WTC11 (cell line): ENCODE measurements around the gene IPPK. TPM values are rescaled to one million over a fixed set of nuclear protein-coding genes. Genes with fewer than 3 reads are reported as not detected.

Experiments used
- ATAC-seq: fragments of 200-7000 bp; cut with Tn5 transposase; 2 replicates; pipeline ENCODE4 v1.10.0; 2021; ENCODE audit warnings: mild to moderate bottlenecking, moderate library complexity
- CTCF ChIA-PET: fragments of 300-600 bp; sonication (Branson Sonifier 250); formaldehyde crosslinking; loops from one replicate; lab custom pipeline; 2021; ENCODE audit warnings: antibody characterized with exemption; lab: Charles Lee
- POLR2A ChIA-PET: fragments of 350-600 bp; sonication (Branson Sonifier 250); formaldehyde crosslinking; loops from one replicate; lab custom pipeline; 2021; ENCODE audit warnings: antibody characterized with exemption; lab: Charles Lee
- DNase-seq: peaks from one replicate; pipeline ENCODE4 v3.0.0; 2021; ENCODE audit warnings: low spot score
- H3K27ac Mint-ChIP-seq: 2 replicates; pipeline ENCODE4 v1.8.0; 2021; ENCODE audit warnings: mixed read lengths
- H3K27me3 Mint-ChIP-seq: 2 replicates; pipeline ENCODE4 v1.8.0; 2021; ENCODE audit warnings: low read depth, mild to moderate bottlenecking, moderate library complexity, mixed read lengths
- H3K36me3 Mint-ChIP-seq: 2 replicates; pipeline ENCODE4 v1.8.0; 2021; ENCODE audit warnings: mixed read lengths
- H3K4me1 Mint-ChIP-seq: 2 replicates; pipeline ENCODE4 v1.8.0; 2022; ENCODE audit warnings: mixed read lengths
- H3K4me3 Mint-ChIP-seq: 2 replicates; pipeline ENCODE4 v1.8.0; 2021; ENCODE audit warnings: mild to moderate bottlenecking, moderate library complexity, mixed read lengths
- H3K9me3 Mint-ChIP-seq: 2 replicates; pipeline ENCODE4 v1.8.0; 2021; ENCODE audit warnings: mixed read lengths
- ATF1 ChIP-seq: sonication (generic); formaldehyde crosslinking; IDR thresholded peaks from 2 replicates; pipeline ENCODE4 v1.8.1; 2023; ENCODE audit warnings: mild to moderate bottlenecking, moderate library complexity, missing genetic modification reagents
- CBFB ChIP-seq: sonication (generic); formaldehyde crosslinking; IDR thresholded peaks from 2 replicates; pipeline ENCODE4 v1.8.1; 2022; ENCODE audit warnings: mild to moderate bottlenecking, low read depth, missing genetic modification reagents
- ESRRA ChIP-seq: sonication (generic); formaldehyde crosslinking; IDR thresholded peaks from 2 replicates; pipeline ENCODE4 v1.8.1; 2022; ENCODE audit warnings: mild to moderate bottlenecking, missing genetic modification reagents, borderline replicate concordance
- GRHL2 ChIP-seq: fragments of 250-450 bp; sonication (Bioruptor Pico); IDR thresholded peaks from 2 replicates; pipeline ENCODE4 v1.8.0; 2022; ENCODE audit warnings: mild to moderate bottlenecking, moderate library complexity; ENCODE audit not compliant: insufficient replicate concordance, severe bottlenecking
- JAZF1 ChIP-seq: fragments of 250-450 bp; sonication (Bioruptor Pico); IDR thresholded peaks from 2 replicates; pipeline ENCODE4 v1.9.0; 2021; ENCODE audit warnings: moderate library complexity, mild to moderate bottlenecking, inconsistent platforms
- JUN ChIP-seq: sonication (generic); formaldehyde crosslinking; IDR thresholded peaks from 2 replicates; pipeline ENCODE4 v1.8.0; 2023; ENCODE audit warnings: mild to moderate bottlenecking, missing genetic modification reagents
- RORB ChIP-seq: fragments of 250-450 bp; sonication (Bioruptor Pico); IDR thresholded peaks from 2 replicates; pipeline ENCODE4 v1.9.0; 2021; ENCODE audit warnings: mild to moderate bottlenecking
- SMAD3 ChIP-seq: sonication (generic); formaldehyde crosslinking; IDR thresholded peaks from 2 replicates; pipeline ENCODE4 v1.8.0; 2022; ENCODE audit warnings: missing genetic modification reagents, mild to moderate bottlenecking, borderline replicate concordance
- SMAD4 ChIP-seq: sonication (generic); formaldehyde crosslinking; IDR thresholded peaks from 2 replicates; pipeline ENCODE4 v1.8.0; 2022; ENCODE audit warnings: mild to moderate bottlenecking, missing genetic modification reagents
- SOX15 ChIP-seq: fragments of 250-450 bp; sonication (Bioruptor Pico); IDR thresholded peaks from 2 replicates; pipeline ENCODE4 v1.9.0; 2021; ENCODE audit warnings: mild to moderate bottlenecking
- TP53 ChIP-seq: sonication (generic); formaldehyde crosslinking; IDR thresholded peaks from 2 replicates; pipeline ENCODE4 v1.8.1; 2023; ENCODE audit warnings: mild to moderate bottlenecking, missing genetic modification reagents
- ZNF263 ChIP-seq: sonication (generic); formaldehyde crosslinking; IDR thresholded peaks from 2 replicates; pipeline ENCODE4 v1.8.1; 2022; ENCODE audit warnings: low read depth, mild to moderate bottlenecking, moderate library complexity, missing genetic modification reagents
- total RNA-seq: library from RNA; stranded (reverse); gene quantifications from 3 replicates; pipeline ENCODE4 v1.2.3, GENCODE V29; 2021
- TF ChIP-seq, protein P1 (sequence below): sonication (generic); formaldehyde crosslinking; IDR thresholded peaks from 2 replicates; pipeline ENCODE4 v1.8.1; 2023; ENCODE audit warnings: mild to moderate bottlenecking, missing genetic modification reagents, borderline replicate concordance
- TF ChIP-seq, protein P2 (sequence below): fragments of 250-450 bp; sonication (Bioruptor Pico); IDR thresholded peaks from 2 replicates; pipeline ENCODE4 v2.1.2; 2022; ENCODE audit warnings: mild to moderate bottlenecking, moderate library complexity
- TF ChIP-seq, protein P3 (sequence below): fragments of 250-450 bp; sonication (Bioruptor Pico); conservative IDR thresholded peaks from 2 replicates; pipeline ENCODE4 v1.9.0; 2021; ENCODE audit warnings: mild to moderate bottlenecking
- TF ChIP-seq, protein P4 (sequence below): sonication (generic); formaldehyde crosslinking; IDR thresholded peaks from 2 replicates; pipeline ENCODE4 v1.8.0; 2022; ENCODE audit warnings: missing genetic modification reagents
- TF ChIP-seq, protein P5 (sequence below): sonication (generic); formaldehyde crosslinking; IDR thresholded peaks from 2 replicates; pipeline ENCODE4 v1.8.0; 2022; ENCODE audit warnings: mild to moderate bottlenecking, missing genetic modification reagents

Gene IPPK
- total RNA-seq, 1 experiment from 2014 or later, result 8.6 TPM

DNA sequence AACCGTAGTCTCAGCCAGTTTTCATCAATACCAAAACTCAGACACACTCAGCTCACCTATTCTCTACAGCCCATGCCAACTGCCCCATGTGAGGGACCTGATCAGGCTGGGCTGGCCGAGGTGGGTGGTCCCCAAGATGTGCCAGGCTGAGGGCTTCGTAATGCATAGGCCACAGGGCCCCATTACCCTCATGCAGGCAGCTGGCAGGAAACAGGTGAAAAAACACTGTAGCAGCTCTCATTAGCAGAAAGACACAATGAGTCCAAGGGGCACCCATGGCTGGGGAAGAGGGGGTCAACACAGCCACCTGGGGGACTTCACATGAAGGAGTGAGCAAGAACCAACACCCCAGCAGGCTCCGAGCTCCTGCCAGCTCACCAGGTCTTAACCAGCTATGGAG lies 8.2 kb downstream of the IPPK start (continued):
- TF ChIP-seq SMAD4, result no peak
- TF ChIP-seq RORB (CRISPR knock-in tag), result no peak
- no peak for TF ChIP-seq CBFB (CRISPR knock-in tag)
- TF ChIP-seq, protein P1, sequence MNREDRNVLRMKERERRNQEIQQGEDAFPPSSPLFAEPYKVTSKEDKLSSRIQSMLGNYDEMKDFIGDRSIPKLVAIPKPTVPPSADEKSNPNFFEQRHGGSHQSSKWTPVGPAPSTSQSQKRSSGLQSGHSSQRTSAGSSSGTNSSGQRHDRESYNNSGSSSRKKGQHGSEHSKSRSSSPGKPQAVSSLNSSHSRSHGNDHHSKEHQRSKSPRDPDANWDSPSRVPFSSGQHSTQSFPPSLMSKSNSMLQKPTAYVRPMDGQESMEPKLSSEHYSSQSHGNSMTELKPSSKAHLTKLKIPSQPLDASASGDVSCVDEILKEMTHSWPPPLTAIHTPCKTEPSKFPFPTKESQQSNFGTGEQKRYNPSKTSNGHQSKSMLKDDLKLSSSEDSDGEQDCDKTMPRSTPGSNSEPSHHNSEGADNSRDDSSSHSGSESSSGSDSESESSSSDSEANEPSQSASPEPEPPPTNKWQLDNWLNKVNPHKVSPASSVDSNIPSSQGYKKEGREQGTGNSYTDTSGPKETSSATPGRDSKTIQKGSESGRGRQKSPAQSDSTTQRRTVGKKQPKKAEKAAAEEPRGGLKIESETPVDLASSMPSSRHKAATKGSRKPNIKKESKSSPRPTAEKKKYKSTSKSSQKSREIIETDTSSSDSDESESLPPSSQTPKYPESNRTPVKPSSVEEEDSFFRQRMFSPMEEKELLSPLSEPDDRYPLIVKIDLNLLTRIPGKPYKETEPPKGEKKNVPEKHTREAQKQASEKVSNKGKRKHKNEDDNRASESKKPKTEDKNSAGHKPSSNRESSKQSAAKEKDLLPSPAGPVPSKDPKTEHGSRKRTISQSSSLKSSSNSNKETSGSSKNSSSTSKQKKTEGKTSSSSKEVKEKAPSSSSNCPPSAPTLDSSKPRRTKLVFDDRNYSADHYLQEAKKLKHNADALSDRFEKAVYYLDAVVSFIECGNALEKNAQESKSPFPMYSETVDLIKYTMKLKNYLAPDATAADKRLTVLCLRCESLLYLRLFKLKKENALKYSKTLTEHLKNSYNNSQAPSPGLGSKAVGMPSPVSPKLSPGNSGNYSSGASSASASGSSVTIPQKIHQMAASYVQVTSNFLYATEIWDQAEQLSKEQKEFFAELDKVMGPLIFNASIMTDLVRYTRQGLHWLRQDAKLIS (CRISPR knock-in tag), result no peak
- TF ChIP-seq ATF1 (CRISPR knock-in tag), result no peak
- no peak for TF ChIP-seq TP53
- no peak for TF ChIP-seq ZNF263 (CRISPR knock-in tag)
- TF ChIP-seq, protein P2, sequence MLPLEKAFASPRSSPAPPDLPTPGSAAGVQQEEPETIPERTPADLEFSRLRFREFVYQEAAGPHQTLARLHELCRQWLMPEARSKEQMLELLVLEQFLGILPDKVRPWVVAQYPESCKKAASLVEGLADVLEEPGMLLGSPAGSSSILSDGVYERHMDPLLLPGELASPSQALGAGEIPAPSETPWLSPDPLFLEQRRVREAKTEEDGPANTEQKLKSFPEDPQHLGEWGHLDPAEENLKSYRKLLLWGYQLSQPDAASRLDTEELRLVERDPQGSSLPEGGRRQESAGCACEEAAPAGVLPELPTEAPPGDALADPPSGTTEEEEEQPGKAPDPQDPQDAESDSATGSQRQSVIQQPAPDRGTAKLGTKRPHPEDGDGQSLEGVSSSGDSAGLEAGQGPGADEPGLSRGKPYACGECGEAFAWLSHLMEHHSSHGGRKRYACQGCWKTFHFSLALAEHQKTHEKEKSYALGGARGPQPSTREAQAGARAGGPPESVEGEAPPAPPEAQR (CRISPR knock-in tag), result no peak
- no peak for TF ChIP-seq GRHL2 (CRISPR knock-in tag)
- no peak for TF ChIP-seq JAZF1 (CRISPR knock-in tag)
- TF ChIP-seq, protein P3, sequence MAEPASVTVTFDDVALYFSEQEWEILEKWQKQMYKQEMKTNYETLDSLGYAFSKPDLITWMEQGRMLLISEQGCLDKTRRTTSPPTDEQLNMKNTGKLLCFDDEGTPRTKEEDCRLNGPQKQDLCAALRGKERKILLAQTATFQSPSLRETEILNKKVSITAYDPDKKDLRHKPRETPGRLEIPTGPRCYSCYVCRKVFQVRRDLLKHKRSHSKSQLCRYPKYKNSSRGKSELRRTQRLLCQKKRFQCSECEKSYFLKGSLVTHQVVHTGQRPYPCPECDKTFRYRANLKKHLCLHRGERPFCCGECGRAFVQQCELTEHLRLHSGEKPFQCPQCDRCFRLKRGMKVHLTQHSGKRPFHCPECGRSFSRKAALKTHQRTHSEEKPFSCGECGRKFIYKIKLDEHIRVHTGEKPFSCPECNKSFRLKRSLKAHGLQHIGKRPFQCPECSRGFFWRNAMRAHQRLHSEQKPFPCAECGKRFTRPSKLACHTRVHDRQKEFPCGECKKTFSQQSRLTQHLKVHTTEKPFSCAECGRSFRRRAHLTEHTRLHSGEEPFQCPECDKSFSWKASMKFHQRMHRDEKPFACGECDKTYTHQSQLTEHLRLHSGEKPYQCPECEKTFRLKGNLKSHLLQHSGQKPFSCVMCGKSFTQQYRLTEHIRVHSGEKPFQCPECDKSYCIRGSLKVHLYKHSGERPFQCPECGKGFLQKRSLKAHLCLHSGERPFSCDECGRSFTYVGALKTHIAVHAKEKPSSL (CRISPR knock-in tag), result no peak
- TF ChIP-seq, protein P4, sequence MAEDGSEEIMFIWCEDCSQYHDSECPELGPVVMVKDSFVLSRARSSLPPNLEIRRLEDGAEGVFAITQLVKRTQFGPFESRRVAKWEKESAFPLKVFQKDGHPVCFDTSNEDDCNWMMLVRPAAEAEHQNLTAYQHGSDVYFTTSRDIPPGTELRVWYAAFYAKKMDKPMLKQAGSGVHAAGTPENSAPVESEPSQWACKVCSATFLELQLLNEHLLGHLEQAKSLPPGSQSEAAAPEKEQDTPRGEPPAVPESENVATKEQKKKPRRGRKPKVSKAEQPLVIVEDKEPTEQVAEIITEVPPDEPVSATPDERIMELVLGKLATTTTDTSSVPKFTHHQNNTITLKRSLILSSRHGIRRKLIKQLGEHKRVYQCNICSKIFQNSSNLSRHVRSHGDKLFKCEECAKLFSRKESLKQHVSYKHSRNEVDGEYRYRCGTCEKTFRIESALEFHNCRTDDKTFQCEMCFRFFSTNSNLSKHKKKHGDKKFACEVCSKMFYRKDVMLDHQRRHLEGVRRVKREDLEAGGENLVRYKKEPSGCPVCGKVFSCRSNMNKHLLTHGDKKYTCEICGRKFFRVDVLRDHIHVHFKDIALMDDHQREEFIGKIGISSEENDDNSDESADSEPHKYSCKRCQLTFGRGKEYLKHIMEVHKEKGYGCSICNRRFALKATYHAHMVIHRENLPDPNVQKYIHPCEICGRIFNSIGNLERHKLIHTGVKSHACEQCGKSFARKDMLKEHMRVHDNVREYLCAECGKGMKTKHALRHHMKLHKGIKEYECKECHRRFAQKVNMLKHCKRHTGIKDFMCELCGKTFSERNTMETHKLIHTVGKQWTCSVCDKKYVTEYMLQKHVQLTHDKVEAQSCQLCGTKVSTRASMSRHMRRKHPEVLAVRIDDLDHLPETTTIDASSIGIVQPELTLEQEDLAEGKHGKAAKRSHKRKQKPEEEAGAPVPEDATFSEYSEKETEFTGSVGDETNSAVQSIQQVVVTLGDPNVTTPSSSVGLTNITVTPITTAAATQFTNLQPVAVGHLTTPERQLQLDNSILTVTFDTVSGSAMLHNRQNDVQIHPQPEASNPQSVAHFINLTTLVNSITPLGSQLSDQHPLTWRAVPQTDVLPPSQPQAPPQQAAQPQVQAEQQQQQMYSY (CRISPR knock-in tag), result no peak

DNA sequence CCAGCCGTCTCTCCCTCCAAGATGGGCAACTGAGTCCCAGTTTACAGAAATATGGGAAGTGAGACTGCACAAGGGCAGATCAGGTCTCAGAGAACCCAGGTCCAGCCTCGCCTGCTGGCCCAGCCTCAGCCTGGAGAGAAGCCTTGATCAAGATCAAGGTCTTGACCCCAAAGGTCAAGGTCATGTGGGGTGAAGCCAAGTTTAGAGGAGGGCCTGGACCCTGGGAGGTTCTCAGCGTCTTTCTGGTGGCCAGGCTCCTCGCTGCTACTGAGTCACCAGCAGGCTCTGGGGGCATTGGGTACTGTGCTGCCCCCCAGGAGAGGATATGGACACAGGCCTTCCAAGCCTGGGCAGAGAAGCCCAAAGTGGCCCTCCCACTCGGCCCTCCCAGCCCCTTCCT lies 8.8 kb downstream of the IPPK start:
- no peaks in the 10 kb centered on the region for H3K9me3 Mint-ChIP-seq
- no peak for TF ChIP-seq SMAD3 (CRISPR knock-in tag)
- TF ChIP-seq SOX15, result no peak
- TF ChIP-seq, protein P5, sequence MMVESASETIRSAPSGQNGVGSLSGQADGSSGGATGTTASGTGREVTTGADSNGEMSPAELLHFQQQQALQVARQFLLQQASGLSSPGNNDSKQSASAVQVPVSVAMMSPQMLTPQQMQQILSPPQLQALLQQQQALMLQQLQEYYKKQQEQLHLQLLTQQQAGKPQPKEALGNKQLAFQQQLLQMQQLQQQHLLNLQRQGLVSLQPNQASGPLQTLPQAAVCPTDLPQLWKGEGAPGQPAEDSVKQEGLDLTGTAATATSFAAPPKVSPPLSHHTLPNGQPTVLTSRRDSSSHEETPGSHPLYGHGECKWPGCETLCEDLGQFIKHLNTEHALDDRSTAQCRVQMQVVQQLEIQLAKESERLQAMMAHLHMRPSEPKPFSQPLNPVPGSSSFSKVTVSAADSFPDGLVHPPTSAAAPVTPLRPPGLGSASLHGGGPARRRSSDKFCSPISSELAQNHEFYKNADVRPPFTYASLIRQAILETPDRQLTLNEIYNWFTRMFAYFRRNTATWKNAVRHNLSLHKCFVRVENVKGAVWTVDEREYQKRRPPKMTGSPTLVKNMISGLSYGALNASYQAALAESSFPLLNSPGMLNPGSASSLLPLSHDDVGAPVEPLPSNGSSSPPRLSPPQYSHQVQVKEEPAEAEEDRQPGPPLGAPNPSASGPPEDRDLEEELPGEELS, result no peak
- no peak for TF ChIP-seq JUN
- TF ChIP-seq ESRRA (CRISPR knock-in tag), result no peak
- TF ChIP-seq ATF1 (CRISPR knock-in tag), result no peak
- ChIA-PET CTCF (no interaction called here), POLR2A (no interaction called here)
- H3K27ac Mint-ChIP-seq, result 0 out of 2 replicates have a peak overlapping the region, but pooled peaks have one; percentile 72
- H3K4me3 Mint-ChIP-seq, result no peak overlapping the region
- no peaks in the 10 kb centered on the region for H3K27me3 Mint-ChIP-seq
- DNase-seq (no peak), ATAC-seq (no peak)
- H3K36me3 Mint-ChIP-seq, result peaks cover 3% of the 10 kb centered on the region; the same call in 1 of the 2 replicates
- peaks cover 24% of the 10 kb centered on the region for H3K4me1 Mint-ChIP-seq
